H9 (cell line): ENCODE results near the gene ODAD2. TPM values are rescaled to one million over a fixed set of nuclear protein-coding genes. Genes with fewer than 3 reads are reported as not detected.

Experiments
- DNase-seq: peaks from one replicate; pipeline ENCODE4 v3.0.0-alpha.2; 2017
- H2AFZ ChIP-seq: one replicate; pipeline ENCODE4 v1.6.1; 2013; ENCODE audit warnings: mild to moderate bottlenecking, low read length, control low read depth, moderate library complexity
- H2AK5ac ChIP-seq: 2 replicates; pipeline ENCODE4 v1.6.1; 2013; ENCODE audit warnings: low read length, control low read depth, mixed read lengths; ENCODE audit not compliant: insufficient read length
- H2BK120ac ChIP-seq: one replicate; pipeline ENCODE4 v1.6.1; 2013; ENCODE audit warnings: low read depth, mild to moderate bottlenecking, low read length, control low read depth, inconsistent platforms; ENCODE audit not compliant: poor library complexity, severe bottlenecking
- H2BK12ac ChIP-seq: 2 replicates; pipeline ENCODE4 v1.6.1; 2013; ENCODE audit warnings: low read length, control low read depth, mixed read lengths, low read depth; ENCODE audit not compliant: insufficient read length
- H2BK15ac ChIP-seq: 2 replicates; pipeline ENCODE4 v1.6.1; 2013; ENCODE audit warnings: low read depth, low read length, control low read depth
- H2BK20ac ChIP-seq: one replicate; pipeline ENCODE4 v1.6.1; 2013; ENCODE audit warnings: low read depth, mild to moderate bottlenecking, low read length, control low read depth, inconsistent platforms; ENCODE audit not compliant: poor library complexity, severe bottlenecking
- H2BK5ac ChIP-seq: 2 replicates; pipeline ENCODE4 v1.6.1; 2013; ENCODE audit warnings: low read length, control low read depth, mixed read lengths; ENCODE audit not compliant: insufficient read length
- H3K14ac ChIP-seq: 2 replicates; pipeline ENCODE4 v1.6.1; 2013; ENCODE audit warnings: low read length, control low read depth; ENCODE audit not compliant: insufficient read depth
- H3K18ac ChIP-seq: 2 replicates; pipeline ENCODE4 v1.6.1; 2013; ENCODE audit warnings: low read depth, mild to moderate bottlenecking, mixed read lengths, low read length, control low read depth; ENCODE audit not compliant: insufficient read length
- H3K23ac ChIP-seq: 2 replicates; pipeline ENCODE4 v1.6.1; 2013; ENCODE audit warnings: low read length, control low read depth, mixed read lengths, low read depth; ENCODE audit not compliant: insufficient read length
- H3K23me2 ChIP-seq: 2 replicates; pipeline ENCODE4 v1.6.1; 2013; ENCODE audit warnings: low read depth, mild to moderate bottlenecking, mixed read lengths, low read length, control low read depth; ENCODE audit not compliant: insufficient read length, poor library complexity, severe bottlenecking
- H3K27ac ChIP-seq: 2 replicates; pipeline ENCODE4 v1.5.1; 2013; ENCODE audit warnings: low read length, control low read depth, mixed read lengths, low read depth; ENCODE audit not compliant: insufficient read length
- H3K27me3 ChIP-seq: 2 replicates; pipeline ENCODE4 v1.6.1; 2013; ENCODE audit warnings: low read length, control low read depth, inconsistent platforms; ENCODE audit not compliant: insufficient read depth
- H3K4ac ChIP-seq: 2 replicates; pipeline ENCODE4 v1.6.1; 2013; ENCODE audit warnings: low read depth, mild to moderate bottlenecking, control low read depth, inconsistent platforms, low read length, moderate library complexity
- H3K4me1 ChIP-seq: 2 replicates; pipeline ENCODE4 v1.6.1; 2013; ENCODE audit warnings: low read length, control low read depth, inconsistent platforms; ENCODE audit not compliant: insufficient read depth
- H3K4me2 ChIP-seq: 2 replicates; pipeline ENCODE4 v1.6.1; 2013; ENCODE audit warnings: low read length, control low read depth, mixed read lengths; ENCODE audit not compliant: insufficient read length, insufficient read depth
- H3K56ac ChIP-seq: 2 replicates; pipeline ENCODE4 v1.6.1; 2013; ENCODE audit warnings: low read depth, mild to moderate bottlenecking, mixed read lengths, low read length, control low read depth; ENCODE audit not compliant: insufficient read length
- H3K79me1 ChIP-seq: 2 replicates; pipeline ENCODE4 v1.6.1; 2013; ENCODE audit warnings: low read depth, mild to moderate bottlenecking, moderate library complexity, low read length, control low read depth, inconsistent platforms; ENCODE audit not compliant: insufficient read depth, poor library complexity, severe bottlenecking
- H3K79me2 ChIP-seq: 2 replicates; pipeline ENCODE4 v1.6.1; 2013; ENCODE audit warnings: low read length, control low read depth, inconsistent platforms; ENCODE audit not compliant: insufficient read depth
- H3K9ac ChIP-seq: 2 replicates; pipeline ENCODE4 v1.6.1; 2013; ENCODE audit warnings: low read length, control low read depth, mixed read lengths; ENCODE audit not compliant: insufficient read length; ENCODE audit errors: extremely low read depth
- H3K9me3 ChIP-seq: one replicate; pipeline ENCODE4 v1.6.1; 2013; ENCODE audit warnings: low read depth, low read length, inconsistent platforms; ENCODE audit not compliant: control insufficient read depth
- H3T11ph ChIP-seq: one replicate; pipeline ENCODE4 v1.6.1; 2013; ENCODE audit warnings: mild to moderate bottlenecking, low read length, control low read depth, inconsistent platforms
- H4K20me1 ChIP-seq: one replicate; pipeline ENCODE4 v1.6.1; 2013; ENCODE audit not compliant: control insufficient read depth, insufficient read length, insufficient read depth
- H4K5ac ChIP-seq: 2 replicates; pipeline ENCODE4 v1.6.1; 2013; ENCODE audit warnings: low read depth, mild to moderate bottlenecking, mixed read lengths, low read length, control low read depth; ENCODE audit not compliant: insufficient read length
- H4K8ac ChIP-seq: replicated peaks from 2 replicates; pipeline ENCODE4 v1.6.1; 2013; ENCODE audit warnings: low read length, control low read depth, mixed read lengths, low read depth; ENCODE audit not compliant: insufficient read length
- H4K91ac ChIP-seq: 2 replicates; pipeline ENCODE4 v1.6.1; 2013; ENCODE audit warnings: low read depth, mild to moderate bottlenecking, moderate library complexity, mixed read lengths, low read length, control low read depth; ENCODE audit not compliant: insufficient read length
- H3K27ac Mint-ChIP-seq, 3 experiments: 2 replicates in 2 of 3; 3 replicates in 1 of 3; pipeline ENCODE4 v1.8.0; 2020 to 2021; ENCODE audit warnings: mixed read lengths in 3 of 3, mild to moderate bottlenecking in 1 of 3, moderate library complexity in 1 of 3
- H3K27me3 Mint-ChIP-seq: 2 replicates; pipeline ENCODE4 v1.8.0; 2021; ENCODE audit warnings: low read depth, mild to moderate bottlenecking, moderate library complexity, mixed read lengths
- H3K36me3 Mint-ChIP-seq, 3 experiments: 2 replicates in 2 of 3; 3 replicates in 1 of 3; pipeline ENCODE4 v1.8.0; 2020 to 2021; ENCODE audit warnings: low read depth in 3 of 3, mixed read lengths in 3 of 3; ENCODE audit not compliant: insufficient read depth in 1 of 3
- H3K4me1 Mint-ChIP-seq, 2 experiments: 2 replicates each; pipeline ENCODE4 v1.8.0; 2020; ENCODE audit warnings: mixed read lengths in 2 of 2
- H3K4me3 Mint-ChIP-seq, 2 experiments: 2 replicates in 1 of 2; 3 replicates in 1 of 2; pipeline ENCODE4 v1.8.0; 2020 to 2021; ENCODE audit warnings: mild to moderate bottlenecking in 2 of 2, mixed read lengths in 2 of 2, moderate library complexity in 1 of 2
- H3K9me3 Mint-ChIP-seq, 2 experiments: 2 replicates in 1 of 2; 3 replicates in 1 of 2; pipeline ENCODE4 v1.8.0; 2020; ENCODE audit warnings: mild to moderate bottlenecking in 2 of 2, mixed read lengths in 2 of 2, moderate library complexity in 1 of 2
- WGBS: extraction: QIAGEN DNeasy Blood & Tissue Kit; methylation state at CpG from one replicate; pipeline ENCODE4 v1.1.7; 2013; ENCODE audit warnings: missing lambda C conversion rate, low lambda C conversion rate, mixed read lengths; ENCODE audit not compliant: insufficient read length; ENCODE audit errors: extremely low coverage; 5-methylcytosine and 5-hydroxymethylcytosine counted together
- total RNA-seq: library from RNA; stranded (reverse); gene quantifications from 2 replicates; pipeline ENCODE4 v1.2.1, GENCODE V29; 2021
- TF ChIP-seq, protein P1 (sequence below): fragments of 200-600 bp; sonication (generic); conservative IDR thresholded peaks from 3 replicates; pipeline ENCODE4 v1.8.0; 2021; ENCODE audit warnings: antibody characterized with exemption, mild to moderate bottlenecking

The ODAD2 gene
- total RNA-seq, 1 experiment from 2014 or later: 4.5 TPM

DNA sequence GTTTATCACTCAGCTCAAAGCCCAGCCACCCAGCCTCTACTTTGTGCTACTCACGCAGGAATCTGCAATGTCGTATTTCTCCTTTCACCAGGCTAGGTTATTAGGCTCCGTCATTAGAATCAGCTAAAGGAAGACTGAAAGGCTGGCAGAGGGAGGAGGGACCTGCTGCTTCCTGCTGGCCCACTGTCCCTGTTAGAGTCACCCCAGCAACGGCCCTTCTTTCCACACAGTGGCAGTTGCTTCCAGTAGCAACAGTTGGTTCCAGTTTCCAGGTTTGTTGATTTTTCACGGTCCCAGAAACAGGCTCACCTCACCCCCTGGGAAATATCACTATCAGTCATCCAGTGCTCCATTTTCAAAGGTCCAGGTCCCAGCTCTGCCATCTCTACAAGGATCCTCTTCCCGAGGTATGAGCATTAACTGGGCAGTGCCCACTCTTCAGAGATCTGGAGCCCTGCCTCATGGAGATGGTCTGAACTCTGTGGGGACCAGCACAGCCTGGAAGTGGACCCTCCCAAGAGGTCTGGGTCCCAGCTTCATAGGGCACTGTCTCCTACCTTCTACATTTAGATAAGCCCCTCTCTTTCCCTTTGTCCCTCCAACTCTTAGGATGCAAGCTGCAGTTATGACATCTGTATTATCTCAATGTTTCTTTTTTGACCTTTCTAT lies 15.9 kb downstream of the ODAD2 start:
- no peak overlapping the region; a peak in 1 of 5 replicates for H3K4me3 Mint-ChIP-seq
- Histone ChIP-seq H3K4me1 (no peaks in the 10 kb centered on the region), H2BK15ac (no peak overlapping the region), H4K20me1 (no peaks in the 10 kb centered on the region), H3K79me1 (no peaks in the 10 kb centered on the region), H3T11ph (no peak overlapping the region), H4K8ac (no peak overlapping the region), H2AFZ (no peak overlapping the region), H3K27ac (no peak overlapping the region), H3K79me2 (no peaks in the 10 kb centered on the region), H2BK120ac (no peak overlapping the region), H3K18ac (no peak overlapping the region), H3K9me3 (no peaks in the 10 kb centered on the region), H3K56ac (no peak overlapping the region), H3K4me2 (no peak overlapping the region), H3K23ac (no peak overlapping the region), H2BK5ac (no peak overlapping the region), H3K9ac (no peak overlapping the region), H4K5ac (no peak overlapping the region), H3K14ac (no peak overlapping the region), H3K23me2 (no peaks in the 10 kb centered on the region), H4K91ac (no peak overlapping the region), H2BK12ac (no peak overlapping the region), H2AK5ac (no peak overlapping the region), H3K27me3 (no peaks in the 10 kb centered on the region), H2BK20ac (no peak overlapping the region), H3K4ac (no peak overlapping the region)
- WGBS: no CpG with 5 or more reads among the region's 6 CpGs
- H3K27ac Mint-ChIP-seq: no peak overlapping the region; a peak in 1 of 7 replicates
- peaks cover 0 to 2% of the 10 kb centered on the region in 2 experiments; a peak in 2 of 5 replicates for H3K9me3 Mint-ChIP-seq
- no peaks in the 10 kb centered on the region; a peak in 1 of 4 replicates for H3K4me1 Mint-ChIP-seq
- DNase-seq: no peak
- TF ChIP-seq, protein P1, sequence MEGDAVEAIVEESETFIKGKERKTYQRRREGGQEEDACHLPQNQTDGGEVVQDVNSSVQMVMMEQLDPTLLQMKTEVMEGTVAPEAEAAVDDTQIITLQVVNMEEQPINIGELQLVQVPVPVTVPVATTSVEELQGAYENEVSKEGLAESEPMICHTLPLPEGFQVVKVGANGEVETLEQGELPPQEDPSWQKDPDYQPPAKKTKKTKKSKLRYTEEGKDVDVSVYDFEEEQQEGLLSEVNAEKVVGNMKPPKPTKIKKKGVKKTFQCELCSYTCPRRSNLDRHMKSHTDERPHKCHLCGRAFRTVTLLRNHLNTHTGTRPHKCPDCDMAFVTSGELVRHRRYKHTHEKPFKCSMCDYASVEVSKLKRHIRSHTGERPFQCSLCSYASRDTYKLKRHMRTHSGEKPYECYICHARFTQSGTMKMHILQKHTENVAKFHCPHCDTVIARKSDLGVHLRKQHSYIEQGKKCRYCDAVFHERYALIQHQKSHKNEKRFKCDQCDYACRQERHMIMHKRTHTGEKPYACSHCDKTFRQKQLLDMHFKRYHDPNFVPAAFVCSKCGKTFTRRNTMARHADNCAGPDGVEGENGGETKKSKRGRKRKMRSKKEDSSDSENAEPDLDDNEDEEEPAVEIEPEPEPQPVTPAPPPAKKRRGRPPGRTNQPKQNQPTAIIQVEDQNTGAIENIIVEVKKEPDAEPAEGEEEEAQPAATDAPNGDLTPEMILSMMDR: no peak
- H3K27me3 Mint-ChIP-seq: no peaks in the 10 kb centered on the region
- peaks cover 0 to 11% (median 0%) of the 10 kb centered on the region in 3 experiments; a peak in 3 of 7 replicates for H3K36me3 Mint-ChIP-seq
